NB4 (cell line): ENCODE results near the gene LCORL.

ENCODE experiments used
- DNase-seq: peaks from one replicate; pipeline ENCODE4 v3.0.0; 2010; ENCODE audit warnings: low read depth
- H3K4me3 ChIP-seq: one replicate; pipeline ENCODE4 v1.5.1; 2011; ENCODE audit warnings: mild to moderate bottlenecking, low read depth, low read length, moderate library complexity
- CTCF ChIP-seq: IDR thresholded peaks from one replicate; pipeline ENCODE4 v1.5.1; 2012; ENCODE audit warnings: low read depth, low read length
- MAX ChIP-seq: IDR thresholded peaks from 2 replicates; pipeline ENCODE4 v1.6.1; 2011; ENCODE audit warnings: low read depth, low read length
- MYC ChIP-seq: IDR thresholded peaks from 2 replicates; pipeline ENCODE4 v1.6.1; 2011; ENCODE audit warnings: low read depth, low read length
- POLR2A ChIP-seq: IDR thresholded peaks from 2 replicates; pipeline ENCODE4 v1.6.1; 2011; ENCODE audit warnings: mild to moderate bottlenecking; ENCODE audit not compliant: insufficient read length; ENCODE audit errors: extremely low read depth

The LCORL gene

GRCh38 chr4:17985832-17986231, 35.7 kb downstream of the LCORL start:
- TF ChIP-seq POLR2A (no peak), CTCF (no peak), MYC (no peak), MAX (no peak)
- DNase-seq: no peak
- no peak overlapping the region for H3K4me3 ChIP-seq

GRCh38 chr4:17981063-17981462, 40.5 kb downstream of the LCORL start:
- peak; percentile 28 for DNase-seq
- TF ChIP-seq MAX (no peak), MYC (no peak), CTCF (no peak), POLR2A (no peak)
- no peak overlapping the region for H3K4me3 ChIP-seq

- TF ChIP-seq MYC: no peak
- TF ChIP-seq MAX: no peak
- TF ChIP-seq POLR2A: no peak
- TF ChIP-seq CTCF: no peak
- DNase-seq: no peak
- H3K4me3 ChIP-seq: no peak overlapping the region
Observed at GRCh38 chr4:17968721-17969120, 52.8 kb downstream of the LCORL start.

- TF ChIP-seq CTCF: no peak
- TF ChIP-seq MAX: no peak
- TF ChIP-seq MYC: no peak
- no peak for TF ChIP-seq POLR2A
- no peak overlapping the region for H3K4me3 ChIP-seq
- no peak for DNase-seq
Observed at GRCh38 chr4:17967078-17967477, 54.5 kb downstream of the LCORL start.

GRCh38 chr4:17966312-17966711, 55.2 kb downstream of the LCORL start:
- no peak overlapping the region for H3K4me3 ChIP-seq
- no peak for DNase-seq
- TF ChIP-seq POLR2A (no peak), MYC (no peak), CTCF (no peak), MAX (no peak)

GRCh38 chr4:17964576-17964975, 57.0 kb downstream of the LCORL start:
- no peak for TF ChIP-seq CTCF
- no peak for TF ChIP-seq POLR2A
- no peak for TF ChIP-seq MAX
- no peak for TF ChIP-seq MYC
- DNase-seq: no peak
- no peak overlapping the region for H3K4me3 ChIP-seq
